ENCODE data around the gene TNNT2.

The TNNT2 gene

GRCh38 chr1:201319631-201320030 lies 57.8 kb downstream of the TNNT2 start:
- no peak for DNase-seq (ENCODE audit: low spot score)
- in situ Hi-C loops (cut with MboI; ENCODE audit: low pct_unique_long_range_greater_than_20kb, low sequenced_read_pairs, unreplicated experiment) = no loop called here
- no peak for TF ChIP-seq CTCF (IDR thresholded peaks at IDR 0.05; ENCODE audit: extremely low read depth, insufficient read depth, missing control alignments)

- DNase-seq (ENCODE audit: low spot score) = no peak
- no peak for TF ChIP-seq CTCF (IDR thresholded peaks at IDR 0.05; ENCODE audit: extremely low read depth, insufficient read depth, missing control alignments)
- in situ Hi-C loops (cut with MboI; ENCODE audit: low pct_unique_long_range_greater_than_20kb, low sequenced_read_pairs, unreplicated experiment) = no loop called here
Observed at GRCh38 chr1:201318504-201319340, 58.8 kb downstream of the TNNT2 start.

GRCh38 chr1:201317551-201317950 lies 59.9 kb downstream of the TNNT2 start:
- TF ChIP-seq CTCF (IDR thresholded peaks at IDR 0.05; ENCODE audit: extremely low read depth, insufficient read depth, missing control alignments) = no peak
- no peak for DNase-seq (ENCODE audit: low spot score)
- in situ Hi-C loops (cut with MboI; ENCODE audit: low pct_unique_long_range_greater_than_20kb, low sequenced_read_pairs, unreplicated experiment) = no loop called here

GRCh38 chr1:201316556-201316955 lies 60.9 kb downstream of the TNNT2 start:
- in situ Hi-C loops (cut with MboI; ENCODE audit: low pct_unique_long_range_greater_than_20kb, low sequenced_read_pairs, unreplicated experiment) = no loop called here
- no peak for TF ChIP-seq CTCF (IDR thresholded peaks at IDR 0.05; ENCODE audit: extremely low read depth, insufficient read depth, missing control alignments)
- DNase-seq (ENCODE audit: low spot score) = no peak

GRCh38 chr1:201313086-201313485 lies 64.4 kb downstream of the TNNT2 start:
- DNase-seq (ENCODE audit: low spot score) = no peak
- no peak for TF ChIP-seq CTCF (IDR thresholded peaks at IDR 0.05; ENCODE audit: extremely low read depth, insufficient read depth, missing control alignments)
- in situ Hi-C loops (cut with MboI; ENCODE audit: low pct_unique_long_range_greater_than_20kb, low sequenced_read_pairs, unreplicated experiment) = no loop called here

- TF ChIP-seq CTCF (IDR thresholded peaks at IDR 0.05; ENCODE audit: extremely low read depth, insufficient read depth, missing control alignments) = no peak
- in situ Hi-C loops (cut with MboI; ENCODE audit: low pct_unique_long_range_greater_than_20kb, low sequenced_read_pairs, unreplicated experiment) = no loop called here
- DNase-seq (ENCODE audit: low spot score) = no peak
Observed at GRCh38 chr1:201312298-201312697, 65.2 kb downstream of the TNNT2 start.

Data from GM13977 (cell line).